ENCODE measurements around the gene HSCB.
"Not testable (repeated sequence)": the region's sequence is repeated elsewhere in the genome, so short reads cannot be mapped to it uniquely, and the experiment has no call there.

Gene HSCB, protein sequence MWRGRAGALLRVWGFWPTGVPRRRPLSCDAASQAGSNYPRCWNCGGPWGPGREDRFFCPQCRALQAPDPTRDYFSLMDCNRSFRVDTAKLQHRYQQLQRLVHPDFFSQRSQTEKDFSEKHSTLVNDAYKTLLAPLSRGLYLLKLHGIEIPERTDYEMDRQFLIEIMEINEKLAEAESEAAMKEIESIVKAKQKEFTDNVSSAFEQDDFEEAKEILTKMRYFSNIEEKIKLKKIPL

DNA sequence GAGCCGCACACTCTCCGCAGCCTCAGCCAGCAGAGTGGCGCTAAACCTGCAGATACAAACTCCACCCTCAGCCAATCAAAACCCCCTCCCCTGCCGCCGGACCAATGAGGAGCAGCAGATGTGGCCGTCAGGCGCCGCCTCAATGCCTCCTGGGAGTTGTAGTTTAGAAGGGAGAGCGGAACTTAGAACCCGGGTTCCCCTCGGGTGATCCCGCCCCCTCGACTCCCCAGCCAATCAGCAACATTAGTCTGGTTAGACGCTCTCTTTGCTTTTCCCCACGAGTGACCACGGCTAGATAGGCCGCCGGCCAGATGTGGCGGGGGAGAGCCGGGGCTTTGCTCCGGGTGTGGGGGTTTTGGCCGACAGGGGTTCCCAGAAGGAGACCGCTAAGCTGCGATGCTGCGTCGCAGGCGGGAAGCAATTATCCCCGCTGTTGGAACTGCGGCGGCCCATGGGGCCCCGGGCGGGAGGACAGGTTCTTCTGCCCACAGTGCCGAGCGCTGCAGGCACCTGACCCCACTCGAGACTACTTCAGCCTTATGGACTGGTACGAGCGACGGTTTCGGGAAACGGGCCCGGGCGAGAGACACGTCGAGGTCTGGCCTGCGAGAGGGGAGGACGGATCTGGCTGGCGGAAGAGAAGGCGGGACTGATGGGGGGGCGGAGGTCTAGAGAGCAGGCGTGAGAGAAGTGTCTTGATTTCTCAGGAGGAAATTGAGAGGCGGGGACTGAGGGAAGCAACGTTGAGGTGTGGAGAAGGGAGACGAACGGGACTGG, at the start of gene HSCB, which contains the start of gene CHEK2:
HSCB (plus strand) TSS at position 255 of the 777 bp plus-strand sequence; CDS start at position 312, 57 bp downstream.
CHEK2 (minus strand) TSS at position 36 of the 777 bp plus-strand sequence. CDS start 7,099 bp downstream, outside the sequence.
- in situ Hi-C loops (cut with HindIII; ENCODE audit: low sequenced_read_pairs), result no loop called here

DNA sequence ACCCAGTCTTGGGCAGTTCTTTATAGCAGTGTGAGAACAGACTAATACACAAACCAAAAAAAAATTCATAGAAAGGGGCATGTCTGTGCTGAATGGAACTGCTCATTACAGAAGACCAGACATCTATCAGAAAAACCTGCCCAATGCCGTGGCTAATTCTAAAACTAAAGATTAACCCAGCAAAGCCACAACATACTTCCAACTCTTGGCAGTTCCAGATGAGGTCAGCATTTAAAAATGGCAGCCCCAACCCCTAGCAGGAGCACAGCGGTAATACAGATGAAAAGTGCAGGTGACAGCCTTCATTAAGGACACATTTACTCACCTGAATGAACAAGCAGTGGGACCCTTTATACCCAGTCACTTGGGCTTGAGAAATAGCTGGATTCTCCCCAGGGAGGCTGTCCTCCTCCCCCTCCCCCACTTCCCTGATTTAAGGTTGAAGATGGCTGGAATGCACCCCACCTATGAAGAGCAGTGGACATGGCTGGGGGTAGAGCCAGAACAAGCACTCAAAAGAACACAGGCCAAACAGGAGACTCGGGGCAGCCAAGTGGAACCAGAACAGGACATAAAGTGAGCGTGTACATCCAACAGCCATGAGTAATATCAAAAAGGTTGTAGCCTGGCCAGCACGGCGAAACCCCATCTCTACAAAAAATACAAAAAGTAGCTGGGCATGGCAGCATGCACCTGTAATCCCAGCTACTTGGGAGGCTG, 48.6 kb upstream of the HSCB start:
- in situ Hi-C loops (cut with HindIII; ENCODE audit: low sequenced_read_pairs), result not testable (repeated sequence)

DNA sequence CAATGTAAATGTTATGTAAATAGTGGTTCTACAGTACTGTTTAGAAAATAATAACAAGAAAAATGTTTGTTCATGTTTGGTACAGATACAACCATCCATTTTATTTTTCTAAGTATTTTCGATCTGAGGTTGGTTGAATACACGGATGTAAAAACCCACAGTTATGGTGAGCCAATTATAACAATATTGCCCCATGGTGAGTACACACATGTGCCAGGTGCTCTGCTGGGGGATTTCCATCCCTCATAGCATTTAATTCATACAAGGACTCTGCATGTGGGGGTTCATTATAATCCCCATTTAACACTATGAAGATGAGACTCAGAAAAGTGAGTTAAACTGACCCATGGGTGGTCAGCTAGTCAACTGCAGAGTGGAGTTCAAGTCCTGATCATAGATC, 38.9 kb upstream of the HSCB start:
- in situ Hi-C loops (cut with HindIII; ENCODE audit: low sequenced_read_pairs), result no loop called here

GRCh38 chr22:28703436-28703835, 38.4 kb upstream of the HSCB start:
- in situ Hi-C loops (cut with HindIII; ENCODE audit: low sequenced_read_pairs), result no loop called here

- in situ Hi-C loops (cut with HindIII; ENCODE audit: low sequenced_read_pairs), result no loop called here
Observed at GRCh38 chr22:28706845-28707244, 35.0 kb upstream of the HSCB start.

- in situ Hi-C loops (cut with HindIII; ENCODE audit: low sequenced_read_pairs), result no loop called here
Observed at GRCh38 chr22:28710107-28710506, 31.7 kb upstream of the HSCB start.

DNA sequence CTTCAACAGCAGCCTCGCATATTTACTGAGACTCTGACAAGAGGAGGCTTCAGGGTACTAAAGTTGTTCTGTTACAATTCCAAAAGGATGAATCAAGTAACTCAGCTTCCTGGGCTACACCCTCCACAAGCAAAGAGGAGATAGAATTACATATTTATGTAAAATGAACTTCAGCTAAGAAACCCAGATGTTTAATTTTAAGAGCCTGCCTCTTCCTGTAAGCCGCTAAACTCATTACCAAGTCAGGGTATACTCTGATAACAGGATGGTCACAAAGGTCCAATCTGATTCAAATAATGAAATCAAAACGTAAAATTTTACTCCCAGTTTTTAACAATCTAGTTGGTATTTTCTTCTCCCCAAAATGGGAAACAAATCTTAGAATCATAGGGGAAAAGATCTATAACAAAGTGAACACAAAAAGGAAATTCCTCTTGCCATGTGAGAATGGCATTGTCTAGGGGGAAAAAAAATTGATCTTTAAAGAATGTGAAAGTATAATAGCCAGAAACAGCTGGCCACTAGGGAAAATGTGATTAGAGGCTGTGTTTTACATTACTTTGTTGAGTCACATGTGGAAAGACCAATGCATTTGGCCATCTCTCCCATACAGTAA, 31.2 kb upstream of the HSCB start:
- in situ Hi-C loops (cut with HindIII; ENCODE audit: low sequenced_read_pairs), result no loop called here

DNA sequence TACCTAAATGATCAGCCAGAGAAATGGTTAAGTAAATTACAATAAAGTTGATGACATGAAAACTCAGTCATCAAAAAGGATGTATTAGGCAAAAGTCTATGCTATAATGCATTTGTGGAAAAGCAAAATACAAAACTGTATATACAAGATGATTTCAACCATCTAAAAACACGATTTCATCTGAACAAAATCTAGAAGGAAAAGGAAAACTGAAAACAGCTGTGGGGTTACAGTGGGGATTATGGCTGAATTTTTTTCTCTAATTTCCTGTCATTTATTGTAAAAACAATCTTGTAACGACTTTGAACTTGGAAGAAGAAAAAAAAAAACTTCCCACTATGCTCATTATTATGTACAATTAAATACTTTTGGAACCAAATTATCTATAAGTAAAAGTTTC, 30.5 kb upstream of the HSCB start:
- in situ Hi-C loops (cut with HindIII; ENCODE audit: low sequenced_read_pairs), result no loop called here

- in situ Hi-C loops (cut with HindIII; ENCODE audit: low sequenced_read_pairs), result no loop called here
Observed at GRCh38 chr22:28711820-28712777, 29.7 kb upstream of the HSCB start.

GRCh38 chr22:28714043-28714628, 27.7 kb upstream of the HSCB start:
- in situ Hi-C loops (cut with HindIII; ENCODE audit: low sequenced_read_pairs), result no loop called here

GRCh38 chr22:28715611-28716010, 26.2 kb upstream of the HSCB start:
- in situ Hi-C loops (cut with HindIII; ENCODE audit: low sequenced_read_pairs), result no loop called here

DNA sequence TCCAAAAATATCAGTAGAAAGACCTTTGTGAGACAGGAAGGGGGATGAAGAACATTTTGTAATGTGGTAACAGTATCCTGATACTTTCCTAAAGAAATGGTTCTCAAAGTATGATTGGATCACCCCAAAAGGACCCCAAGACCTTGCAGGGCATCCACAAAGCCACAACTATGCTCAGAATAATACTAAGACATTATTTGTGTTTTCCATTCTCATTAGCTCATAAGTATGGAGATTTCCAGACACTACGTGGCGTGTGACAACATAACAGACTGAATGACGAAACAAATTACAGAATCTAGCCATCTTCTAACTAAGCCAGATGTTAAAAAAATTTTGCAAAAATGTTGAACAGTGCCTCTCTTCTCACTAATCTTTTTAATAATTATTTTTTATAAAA, 25.2 kb upstream of the HSCB start:
- in situ Hi-C loops (cut with HindIII; ENCODE audit: low sequenced_read_pairs), result no loop called here

DNA sequence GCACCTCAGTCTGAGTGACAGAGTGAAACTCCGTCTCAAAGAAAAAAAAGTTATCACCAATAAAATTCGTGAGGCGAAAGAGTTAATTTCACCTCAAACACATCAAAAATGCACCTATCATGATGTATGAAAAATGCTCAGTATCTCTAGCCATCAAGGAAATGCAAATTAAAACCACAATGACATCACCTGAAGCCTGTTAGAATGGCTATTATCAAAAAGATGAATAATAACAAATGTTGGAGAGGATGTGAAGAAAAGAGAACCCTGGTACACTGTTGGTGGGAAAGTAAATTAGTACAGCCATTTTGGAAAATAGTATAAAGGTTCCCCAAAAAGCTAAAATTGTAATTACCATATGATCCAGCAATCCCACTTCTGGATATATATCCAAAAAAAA, 23.8 kb upstream of the HSCB start:
- in situ Hi-C loops (cut with HindIII; ENCODE audit: low sequenced_read_pairs), result no loop called here

DNA sequence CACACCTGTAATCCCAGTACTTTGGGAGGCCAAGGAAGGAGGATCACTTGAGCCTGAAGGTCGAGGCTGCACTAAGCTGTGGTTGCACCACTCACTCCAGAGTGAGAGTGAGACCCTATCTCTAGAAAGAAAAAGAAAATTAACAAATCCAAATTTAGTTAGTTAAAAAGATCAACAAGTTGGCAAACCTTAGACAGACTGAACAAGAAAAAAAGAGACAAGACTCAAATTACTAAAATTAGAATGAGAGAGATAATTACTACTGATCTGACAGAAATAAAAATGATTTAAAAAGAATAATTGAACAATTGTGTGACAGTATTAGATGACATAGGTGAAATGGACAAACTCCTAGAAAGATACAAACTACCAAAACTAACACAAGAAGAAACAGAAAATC, 13.8 kb upstream of the HSCB start:
- in situ Hi-C loops (cut with HindIII; ENCODE audit: low sequenced_read_pairs), result no loop called here

- in situ Hi-C loops (cut with HindIII; ENCODE audit: low sequenced_read_pairs), result no loop called here
Observed at GRCh38 chr22:28728621-28729313, 13.1 kb upstream of the HSCB start.

- in situ Hi-C loops (cut with HindIII; ENCODE audit: low sequenced_read_pairs), result no loop called here
Observed at GRCh38 chr22:28730179-28730578, 11.7 kb upstream of the HSCB start.

GRCh38 chr22:28734393-28734792, 7.4 kb upstream of the HSCB start:
- in situ Hi-C loops (cut with HindIII; ENCODE audit: low sequenced_read_pairs), result no loop called here

DNA sequence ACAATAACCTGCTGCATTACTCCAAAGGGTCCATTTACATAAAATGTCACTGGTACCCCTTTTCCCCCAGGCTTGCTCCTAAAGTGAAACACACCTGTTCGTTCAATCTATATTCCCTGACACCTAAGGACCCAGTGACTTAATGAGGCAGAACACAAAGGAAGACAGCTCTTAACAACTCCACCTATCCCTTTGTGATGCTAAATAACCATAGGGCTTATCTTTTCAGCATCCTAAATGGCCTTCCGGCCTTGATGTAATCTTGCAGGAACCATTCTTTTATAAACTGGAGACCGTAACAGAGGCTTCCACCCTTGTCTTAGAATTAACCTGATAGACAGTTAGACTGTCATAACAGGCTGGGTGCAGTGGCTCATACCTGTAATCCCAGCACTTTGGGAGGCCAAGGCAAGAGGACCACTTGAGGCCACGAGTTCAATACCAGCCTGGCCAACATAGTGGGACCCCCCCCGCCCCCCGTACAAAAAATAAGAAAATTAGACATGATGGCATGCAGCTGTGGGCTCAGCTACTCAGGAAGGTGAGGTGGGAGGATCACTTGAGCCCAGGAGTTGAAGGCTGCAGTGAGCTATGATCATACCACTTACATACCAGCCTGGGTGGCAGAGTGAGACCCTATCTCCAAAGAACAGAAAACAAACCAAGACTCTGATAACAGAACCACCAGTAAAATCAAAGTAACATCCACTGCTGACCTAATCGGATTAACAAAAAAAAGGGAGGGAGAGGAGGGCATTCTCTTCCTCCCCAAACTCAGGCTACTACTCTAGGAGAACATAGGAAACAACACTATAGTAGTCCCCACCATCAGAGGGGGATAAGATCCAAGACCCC, 5.3 kb upstream of the HSCB start:
- in situ Hi-C loops (cut with HindIII; ENCODE audit: low sequenced_read_pairs), result no loop called here

All from endothelial cell of hepatic sinusoid (primary cell).